ENCODE results near the gene PSAP.

Gene PSAP

GRCh38 chr10:71814922-71815411 is 36.1 kb downstream of the PSAP start:
- TF ChIP-seq, protein P1, sequence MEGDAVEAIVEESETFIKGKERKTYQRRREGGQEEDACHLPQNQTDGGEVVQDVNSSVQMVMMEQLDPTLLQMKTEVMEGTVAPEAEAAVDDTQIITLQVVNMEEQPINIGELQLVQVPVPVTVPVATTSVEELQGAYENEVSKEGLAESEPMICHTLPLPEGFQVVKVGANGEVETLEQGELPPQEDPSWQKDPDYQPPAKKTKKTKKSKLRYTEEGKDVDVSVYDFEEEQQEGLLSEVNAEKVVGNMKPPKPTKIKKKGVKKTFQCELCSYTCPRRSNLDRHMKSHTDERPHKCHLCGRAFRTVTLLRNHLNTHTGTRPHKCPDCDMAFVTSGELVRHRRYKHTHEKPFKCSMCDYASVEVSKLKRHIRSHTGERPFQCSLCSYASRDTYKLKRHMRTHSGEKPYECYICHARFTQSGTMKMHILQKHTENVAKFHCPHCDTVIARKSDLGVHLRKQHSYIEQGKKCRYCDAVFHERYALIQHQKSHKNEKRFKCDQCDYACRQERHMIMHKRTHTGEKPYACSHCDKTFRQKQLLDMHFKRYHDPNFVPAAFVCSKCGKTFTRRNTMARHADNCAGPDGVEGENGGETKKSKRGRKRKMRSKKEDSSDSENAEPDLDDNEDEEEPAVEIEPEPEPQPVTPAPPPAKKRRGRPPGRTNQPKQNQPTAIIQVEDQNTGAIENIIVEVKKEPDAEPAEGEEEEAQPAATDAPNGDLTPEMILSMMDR (IDR thresholded peaks at IDR 0.05; ENCODE audit: borderline replicate concordance, control extremely low read depth, extremely low read depth, insufficient read depth, missing control alignments) = no peak
- DNase-seq (ENCODE audit: low spot score) = no peak
- in situ Hi-C loops (cut with MboI; ENCODE audit: low sequenced_read_pairs, unreplicated experiment) = no loop called here

- TF ChIP-seq, protein P1 (IDR thresholded peaks at IDR 0.05; ENCODE audit: borderline replicate concordance, control extremely low read depth, extremely low read depth, insufficient read depth, missing control alignments) = no peak
- in situ Hi-C loops (cut with MboI; ENCODE audit: low sequenced_read_pairs, unreplicated experiment) = no loop called here
- DNase-seq (ENCODE audit: low spot score) = no peak
Observed at GRCh38 chr10:71812913-71813590, 38.0 kb downstream of the PSAP start.

DNA sequence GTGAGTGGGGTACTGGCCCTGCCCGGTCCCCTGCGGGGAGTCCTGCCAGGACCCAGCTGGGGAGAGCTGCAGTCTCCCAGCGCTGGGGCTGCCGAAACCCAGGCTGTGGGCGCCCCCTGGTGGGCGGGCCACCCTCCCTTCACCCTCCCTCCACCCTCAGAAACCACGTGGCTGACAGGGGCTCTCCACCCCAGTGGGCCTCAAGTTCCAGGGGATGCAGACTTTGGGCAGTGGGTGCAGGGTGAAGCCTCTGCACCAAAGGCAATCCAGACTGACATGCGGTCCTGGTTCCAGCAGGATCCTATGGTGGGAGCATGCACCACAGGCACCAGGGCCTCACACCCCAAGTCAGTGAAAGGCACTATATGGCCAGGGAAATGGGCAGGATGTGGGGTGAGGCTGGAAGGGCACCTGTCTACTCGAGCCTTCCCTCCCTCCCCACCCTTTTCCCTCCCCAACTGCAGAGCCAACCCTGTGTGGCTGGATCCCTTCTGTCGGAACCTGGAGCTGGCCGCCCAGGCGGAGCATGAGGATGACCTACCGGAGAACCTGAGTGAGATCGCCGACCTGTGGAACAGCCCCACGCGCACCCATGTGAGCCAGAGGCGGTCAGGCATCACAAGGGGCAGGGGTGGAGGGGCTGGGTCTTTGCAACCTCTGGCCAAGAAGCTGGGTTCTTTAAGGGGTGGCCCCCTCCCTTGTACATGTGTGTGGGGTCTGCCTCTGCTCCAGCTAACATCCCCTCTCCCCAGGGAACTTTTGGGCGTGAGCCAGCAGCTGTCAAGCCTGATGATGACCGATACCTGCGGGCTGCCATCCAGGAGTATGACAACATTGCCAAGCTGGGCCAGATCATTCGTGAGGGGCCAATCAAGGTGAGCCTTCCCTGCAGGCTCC is 38.8 kb downstream of the PSAP start:
- in situ Hi-C loops (cut with MboI; ENCODE audit: low sequenced_read_pairs, unreplicated experiment) = no loop called here
- TF ChIP-seq, protein P1 (IDR thresholded peaks at IDR 0.05; ENCODE audit: borderline replicate concordance, control extremely low read depth, extremely low read depth, insufficient read depth, missing control alignments) = peak; percentile 69
- DNase-seq (ENCODE audit: low spot score) = peak; percentile 92

GRCh38 chr10:71811351-71811750 is 39.7 kb downstream of the PSAP start:
- TF ChIP-seq, protein P1 (IDR thresholded peaks at IDR 0.05; ENCODE audit: borderline replicate concordance, control extremely low read depth, extremely low read depth, insufficient read depth, missing control alignments) = no peak
- DNase-seq (ENCODE audit: low spot score) = no peak
- in situ Hi-C loops (cut with MboI; ENCODE audit: low sequenced_read_pairs, unreplicated experiment) = no loop called here

GRCh38 chr10:71810048-71810750 is 40.9 kb downstream of the PSAP start:
- no peak for DNase-seq (ENCODE audit: low spot score)
- TF ChIP-seq, protein P1 (IDR thresholded peaks at IDR 0.05; ENCODE audit: borderline replicate concordance, control extremely low read depth, extremely low read depth, insufficient read depth, missing control alignments) = no peak
- in situ Hi-C loops (cut with MboI; ENCODE audit: low sequenced_read_pairs, unreplicated experiment) = no loop called here

DNA sequence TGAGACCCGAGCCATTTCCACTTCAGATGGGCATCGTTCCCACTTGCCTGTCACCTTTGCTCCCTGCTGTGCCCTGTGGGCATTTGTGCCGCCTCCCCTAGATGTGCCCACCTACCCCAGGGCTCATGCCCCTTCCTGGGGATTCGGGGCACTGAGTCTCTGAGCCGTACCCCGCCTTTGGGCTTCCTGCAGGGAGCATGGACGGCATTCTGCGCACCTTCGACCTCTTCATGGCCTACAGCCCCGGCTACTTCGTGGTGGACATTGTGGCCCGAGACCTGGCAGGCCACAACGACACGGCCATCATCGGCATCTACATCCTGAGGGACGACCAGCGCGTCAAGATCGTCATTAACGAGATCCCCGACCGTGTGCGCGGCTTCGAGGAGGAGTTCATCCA is 41.4 kb downstream of the PSAP start:
- in situ Hi-C loops (cut with MboI; ENCODE audit: low sequenced_read_pairs, unreplicated experiment) = no loop called here
- TF ChIP-seq, protein P1 (IDR thresholded peaks at IDR 0.05; ENCODE audit: borderline replicate concordance, control extremely low read depth, extremely low read depth, insufficient read depth, missing control alignments) = no peak
- DNase-seq (ENCODE audit: low spot score) = no peak
